Measurements from ENCODE around the gene GSTM3.
"Not testable (repeated sequence)": the region's sequence is repeated elsewhere in the genome, so short reads cannot be mapped to it uniquely, and the experiment has no call there.

Gene GSTM3

DNA sequence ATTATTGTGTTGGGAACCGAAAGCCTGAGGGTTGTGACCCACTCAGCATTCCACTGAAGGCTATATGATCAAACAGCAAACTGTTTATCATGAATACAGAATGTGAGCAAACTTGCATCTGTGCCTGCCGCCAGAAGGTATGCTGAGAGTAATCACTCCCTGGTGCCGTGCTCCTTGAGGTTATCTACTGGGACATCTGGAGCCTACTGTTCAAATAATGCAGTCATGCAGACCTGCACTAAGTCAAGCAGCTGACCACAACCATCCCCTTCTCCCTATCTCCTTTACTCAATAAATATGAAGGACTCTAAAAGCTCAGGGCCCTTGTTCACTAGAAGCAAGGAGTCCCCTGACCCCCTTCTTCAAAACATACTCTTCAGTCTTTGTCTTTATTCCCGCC, 15.3 kb downstream of the GSTM3 start:
- DNase-seq, result no peak

DNA sequence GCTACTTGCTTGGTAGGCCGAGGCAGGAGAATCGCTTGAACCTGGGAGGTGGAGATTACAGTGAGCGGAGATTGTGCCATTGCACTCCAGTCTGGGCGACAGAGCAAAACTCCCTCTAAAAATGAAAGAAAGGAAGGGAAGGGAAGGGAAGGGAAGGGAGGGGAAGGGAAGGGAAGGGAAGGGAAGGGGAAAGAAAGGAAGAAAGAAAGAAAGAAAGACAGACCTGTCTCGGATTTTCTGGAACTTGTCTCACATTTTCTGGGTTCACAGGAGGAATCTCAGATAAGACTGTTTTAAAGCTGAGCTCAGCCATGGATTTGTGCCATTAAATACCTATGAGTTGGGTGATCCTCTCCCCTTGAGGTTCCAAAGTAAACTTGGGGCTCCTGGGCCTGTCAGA, 15.9 kb downstream of the GSTM3 start:
- DNase-seq, result no peak

DNA sequence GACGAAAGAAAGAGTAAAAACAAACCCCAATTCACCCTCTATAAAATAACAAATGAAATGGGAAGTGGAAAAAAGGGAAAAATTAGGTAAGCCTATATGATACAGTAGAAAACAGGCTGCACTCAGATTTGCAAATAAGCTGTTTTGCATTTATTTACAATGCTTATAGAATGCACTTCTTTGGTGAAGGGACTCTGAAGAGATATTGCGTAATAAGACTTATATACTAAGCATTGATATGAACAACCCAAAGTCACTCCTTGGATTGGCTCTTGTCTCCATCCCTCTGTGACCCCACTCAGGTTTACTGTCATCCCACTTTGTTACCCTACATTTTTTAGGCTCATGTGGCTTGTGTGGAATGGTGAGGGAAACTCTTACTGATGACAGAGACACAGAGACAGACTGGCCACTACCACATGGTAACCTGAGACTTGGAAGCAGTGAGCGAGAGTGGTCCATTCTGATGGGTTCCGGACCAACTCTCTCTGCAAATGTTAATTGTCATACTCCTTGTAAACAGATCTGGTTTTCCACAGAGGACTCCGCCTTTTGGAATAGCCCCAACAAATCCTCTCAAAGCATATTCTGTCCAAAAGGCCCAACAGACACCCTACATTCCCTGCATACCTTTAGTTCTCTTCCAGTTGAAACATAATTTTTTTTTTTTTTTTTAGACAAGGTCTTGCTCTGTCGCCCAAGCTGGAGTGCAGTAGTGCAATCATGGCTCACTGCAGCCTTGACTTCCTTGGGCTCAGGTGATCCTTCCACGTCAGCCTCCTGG, 17.7 kb downstream of the GSTM3 start:
- DNase-seq, result no peak

GRCh38 chr1:109721971-109722370, 18.9 kb downstream of the GSTM3 start:
- DNase-seq, result no peak

DNA sequence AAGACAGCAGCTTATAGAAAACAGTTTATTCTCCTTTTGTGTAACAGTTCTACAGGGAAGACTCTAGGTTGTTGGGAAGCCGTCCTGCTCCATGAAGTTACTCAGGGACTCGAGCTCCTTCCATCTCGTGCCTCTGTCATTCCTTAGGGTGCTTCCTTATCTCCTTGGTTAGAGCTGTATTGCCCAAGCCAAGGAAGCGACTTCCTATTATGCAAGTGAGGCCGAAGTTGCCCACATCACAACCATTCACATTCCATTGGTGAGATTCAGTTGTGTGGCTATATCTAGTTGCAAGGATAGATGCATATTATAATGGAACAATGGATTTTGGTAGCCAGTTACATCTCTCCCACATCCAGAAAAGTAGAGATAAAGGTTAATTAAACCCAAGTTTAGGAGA, 19.8 kb downstream of the GSTM3 start:
- DNase-seq, result no peak

GRCh38 chr1:109719337-109719837, 21.5 kb downstream of the GSTM3 start:
- DNase-seq, result no peak

DNA sequence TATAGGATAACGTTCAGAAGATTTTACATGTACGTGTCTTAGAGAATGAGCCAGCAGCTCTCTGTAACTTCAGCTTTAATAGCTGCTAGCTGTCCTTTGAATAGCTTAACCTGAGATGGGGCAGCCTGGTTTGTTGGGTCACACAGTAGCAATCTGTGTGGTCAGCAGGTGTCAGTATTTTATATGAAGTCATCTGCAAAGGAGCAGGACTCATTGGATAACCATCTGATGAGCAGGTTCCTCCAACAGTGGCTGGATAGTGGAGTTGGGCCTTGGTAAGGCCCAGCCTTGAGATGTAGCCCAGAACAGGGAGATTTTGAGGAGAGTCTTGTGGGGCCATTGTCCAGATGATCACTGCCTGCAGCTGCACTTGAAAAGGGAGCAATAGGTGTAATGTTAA, 22.3 kb downstream of the GSTM3 start:
- DNase-seq, result no peak

- no peak for DNase-seq
Measured at GRCh38 chr1:109717729-109718128, 23.1 kb downstream of the GSTM3 start.

- DNase-seq, result no peak
Measured at GRCh38 chr1:109716570-109717090, 24.2 kb downstream of the GSTM3 start.

GRCh38 chr1:109716121-109716520, 24.7 kb downstream of the GSTM3 start:
- DNase-seq, result no peak

- DNase-seq, result no peak
Measured at GRCh38 chr1:109714661-109715372, 26.0 kb downstream of the GSTM3 start.

DNA sequence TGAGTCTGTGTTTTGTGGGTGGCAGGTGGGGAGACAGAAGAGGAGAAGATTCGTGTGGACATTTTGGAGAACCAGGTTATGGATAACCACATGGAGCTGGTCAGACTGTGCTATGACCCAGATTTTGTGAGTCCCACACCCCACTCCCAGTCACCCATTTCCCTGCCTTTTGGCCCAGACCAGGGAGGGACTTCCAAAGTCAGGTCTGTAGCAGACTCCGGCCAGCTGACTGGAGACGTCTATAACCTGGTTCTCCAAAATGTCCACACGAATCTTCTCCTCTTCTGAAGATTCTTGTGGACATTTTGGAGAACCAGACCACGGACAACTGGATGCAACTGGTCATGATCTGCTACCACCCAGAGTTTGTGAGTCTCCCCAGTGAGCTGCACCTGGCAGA, 27.2 kb downstream of the GSTM3 start:
- DNase-seq, result no peak

DNA sequence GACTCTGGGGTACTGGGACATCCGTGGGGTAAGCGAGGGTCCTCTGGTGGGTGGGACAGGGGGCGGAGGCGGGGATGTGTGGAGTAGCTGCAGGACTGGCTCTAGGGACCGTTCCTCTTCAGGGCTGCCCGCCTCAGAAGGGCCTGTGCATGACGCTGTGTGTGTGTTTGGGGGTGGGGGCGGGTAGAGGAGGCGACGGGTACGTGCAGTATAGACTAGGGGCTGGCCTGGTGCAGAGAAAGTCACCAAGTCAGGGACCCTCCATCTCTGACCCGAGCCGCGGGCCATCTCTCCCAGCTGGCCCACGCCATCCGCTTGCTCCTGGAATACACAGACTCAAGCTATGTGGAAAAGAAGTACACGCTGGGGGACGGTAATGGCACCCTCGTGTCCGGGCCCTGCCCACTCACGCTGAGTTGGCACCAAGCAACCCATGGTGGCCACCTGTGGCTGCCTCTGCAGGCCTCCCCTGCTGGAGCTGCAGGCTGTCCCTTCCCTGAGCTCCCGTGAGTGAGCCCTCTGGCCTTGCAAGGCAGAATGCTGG, 28.4 kb downstream of the GSTM3 start:
- DNase-seq, result no peak

- DNase-seq, result not testable (repeated sequence)
Measured at GRCh38 chr1:109711593-109712320, 29.1 kb downstream of the GSTM3 start, which contains the start of gene GSTM5. GSTM5 (plus strand) TSS chr1:109712251; CDS start chr1:109712313, 62 bp downstream.

DNA sequence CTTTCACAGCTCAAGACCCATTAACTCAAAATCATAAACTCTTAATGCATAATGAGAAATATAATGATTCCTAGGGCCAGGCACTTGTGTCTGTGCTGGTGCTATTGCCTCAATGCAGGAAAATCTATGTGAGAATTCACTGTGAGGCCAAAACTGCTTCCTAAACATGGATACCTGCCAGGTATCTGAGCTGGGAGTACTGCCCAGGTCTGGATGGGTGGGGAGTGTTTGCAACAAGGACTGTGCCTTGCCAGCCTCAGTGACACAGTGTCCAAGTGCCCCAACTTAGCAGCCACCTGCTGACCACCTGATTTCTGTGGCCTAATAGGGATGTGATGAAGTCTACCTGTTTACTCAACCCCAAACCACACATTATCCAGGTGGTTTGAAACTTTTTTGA, 31.0 kb downstream of the GSTM3 start:
- not testable (repeated sequence) for DNase-seq

DNA sequence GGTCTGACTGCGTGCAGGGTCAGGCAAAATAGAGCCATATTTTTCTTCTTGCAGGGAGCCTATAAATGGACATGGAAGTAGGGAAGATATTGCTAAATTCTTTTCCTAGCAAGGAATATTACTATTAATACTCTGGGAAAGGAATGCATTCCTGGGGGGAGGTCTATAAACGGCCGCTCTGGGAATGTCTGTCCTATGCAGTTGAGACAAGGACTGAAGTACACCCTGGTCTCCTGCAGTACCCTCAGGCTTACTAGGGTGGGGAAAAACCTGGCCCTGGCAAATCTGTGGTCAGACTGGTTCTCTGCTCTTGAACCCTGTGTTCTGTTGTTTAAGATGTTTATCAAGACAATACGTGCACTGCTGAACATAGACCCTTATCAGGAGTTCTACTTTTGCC, 31.9 kb downstream of the GSTM3 start:
- not testable (repeated sequence) for DNase-seq

GRCh38 chr1:109705411-109705810, 35.4 kb downstream of the GSTM3 start:
- no peak for DNase-seq

GRCh38 chr1:109704173-109704572, 36.7 kb downstream of the GSTM3 start:
- DNase-seq, result no peak

DNA sequence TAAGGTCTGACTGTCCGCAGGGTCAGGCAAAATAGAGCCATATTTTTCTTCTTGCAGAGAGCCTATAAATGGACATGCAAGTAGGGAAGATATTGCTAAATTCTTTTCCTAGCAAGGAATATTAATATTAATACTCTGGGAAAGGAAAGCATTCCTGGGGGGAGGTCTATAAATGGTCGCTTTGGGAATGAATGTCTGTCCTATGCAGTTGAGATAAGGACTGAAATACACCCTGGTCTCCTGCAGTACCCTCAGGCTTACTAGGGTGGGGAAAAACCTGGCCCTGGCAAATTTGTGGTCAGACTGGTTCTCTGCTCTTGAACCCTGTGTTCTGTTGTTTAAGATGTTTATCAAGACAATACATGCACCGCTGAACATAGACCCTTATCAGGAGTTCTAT, 37.9 kb downstream of the GSTM3 start:
- not testable (repeated sequence) for DNase-seq

DNA sequence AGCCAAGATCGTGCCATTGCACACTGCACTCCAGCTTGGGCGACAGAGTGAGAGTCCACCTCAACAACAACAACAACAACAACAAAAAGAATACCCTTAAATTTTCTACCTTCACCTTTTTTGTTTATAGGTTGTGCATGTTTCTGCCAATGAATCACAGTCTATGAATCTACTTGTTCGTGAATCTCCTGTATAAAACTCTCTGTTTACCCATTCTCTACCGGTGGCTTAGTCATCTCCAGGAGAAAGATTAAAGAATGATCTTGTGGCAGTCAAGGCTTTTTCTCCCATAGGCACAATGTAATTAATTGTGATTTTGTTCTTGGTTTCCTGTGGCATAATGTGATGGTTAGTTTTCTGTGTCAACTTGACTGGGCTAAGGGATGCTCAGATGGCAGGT, 43.0 kb downstream of the GSTM3 start:
- DNase-seq, result not testable (repeated sequence)

GRCh38 chr1:109697066-109697465, 43.8 kb downstream of the GSTM3 start:
- no peak for DNase-seq

DNA sequence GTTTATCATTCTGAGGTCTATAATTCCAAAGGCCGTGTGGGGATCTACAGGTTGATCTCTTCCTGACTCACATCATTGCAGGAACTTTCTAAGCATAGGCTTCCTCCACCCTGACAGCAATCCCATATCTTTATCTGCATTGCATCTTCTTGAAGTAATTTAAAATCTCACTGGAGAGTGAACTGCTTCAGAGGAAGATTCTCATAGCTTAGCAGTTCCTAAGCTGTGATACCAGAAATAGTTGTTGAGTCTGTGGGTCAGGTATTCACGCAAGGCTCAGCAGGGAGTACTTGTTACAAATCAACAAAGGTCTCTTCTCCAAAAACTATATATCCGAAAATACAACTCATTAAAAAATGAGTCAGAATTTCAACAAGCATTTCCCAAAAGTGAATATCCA, 45.7 kb downstream of the GSTM3 start:
- DNase-seq, result not testable (repeated sequence)

DNA sequence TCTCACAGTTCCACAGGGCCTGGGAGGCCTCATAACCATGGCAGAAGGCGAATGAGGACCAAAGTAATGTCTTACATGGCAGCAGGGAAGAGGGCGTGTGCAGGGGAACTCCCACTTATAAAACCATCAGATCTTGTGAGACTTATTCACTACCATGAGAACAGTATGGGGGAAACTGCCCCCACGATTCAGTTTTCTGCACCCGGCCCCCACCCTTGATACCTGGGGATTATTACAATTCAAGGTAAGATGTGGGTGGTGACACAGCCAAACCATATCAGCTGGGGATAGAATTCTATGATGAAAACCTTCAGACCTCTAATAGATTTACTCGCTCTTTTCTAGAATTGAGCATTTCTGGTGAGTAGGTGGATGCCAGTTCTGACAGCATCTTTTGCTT, 46.4 kb downstream of the GSTM3 start:
- DNase-seq, result not testable (repeated sequence)

All from activated CD4-positive, alpha-beta T cell treated with anti-CD3 and anti-CD28 coated beads for 48 hours (primary cell).